Transverse colon (tissue), 4 donors: ENCODE results near the gene DDX17. TPM values are rescaled to one million over a fixed set of nuclear protein-coding genes. Genes with fewer than 3 reads are reported as not detected.

Experiments
- DNase-seq: peaks from one replicate; pipeline ENCODE4 v3.0.0-alpha.2; 2019
- H3K27ac ChIP-seq, 4 donors: fragments of 200-600 bp; sonication (generic); 2 replicates each; pipeline ENCODE4 v1.5.1; 2016 to 2018; ENCODE audit warnings: inconsistent platforms in 4 of 4
- H3K27me3 ChIP-seq: fragments of 200-600 bp; sonication (generic); 2 replicates; pipeline ENCODE4 v1.5.1; 2017; ENCODE audit warnings: inconsistent platforms
- H3K36me3 ChIP-seq, 4 donors: fragments of 200-600 bp; sonication (generic); 2 replicates each; pipeline ENCODE4 v1.5.1; 2017 to 2019; ENCODE audit warnings: inconsistent platforms in 4 of 4
- H3K4me1 ChIP-seq, 4 donors: fragments of 200-600 bp; sonication (generic); 2 replicates each; pipeline ENCODE4 v1.5.1; 2017 to 2020; ENCODE audit warnings: inconsistent platforms in 4 of 4
- H3K4me3 ChIP-seq, 4 donors: fragments of 200-600 bp; sonication (generic); 1 replicate in 1 of 4; 2 replicates in 3 of 4; pipeline versions ENCODE4 v1.5.1 to v1.6.1; 2017 to 2019; ENCODE audit warnings: inconsistent platforms in 4 of 4
- H3K9me3 ChIP-seq, 2 donors: fragments of 200-600 bp; sonication (generic); 2 replicates each; pipeline ENCODE4 v1.5.1; 2017 to 2019; ENCODE audit warnings: inconsistent platforms in 2 of 2
- CTCF ChIP-seq, 5 experiments: fragments of 200-600 bp in 3 of 5; fragments of 450-650 bp in 2 of 5; sonication (generic) in 3 of 5; IDR thresholded peaks; 1 replicate in 2 of 5; 2 replicates in 3 of 5; pipeline ENCODE4 v1.5.1; 2016 to 2017; ENCODE audit warnings: antibody characterized with exemption in 5 of 5, inconsistent platforms in 3 of 5, mild to moderate bottlenecking in 2 of 5, moderate library complexity in 1 of 5
- EP300 ChIP-seq: sonication (generic); formaldehyde crosslinking; IDR thresholded peaks from one replicate; pipeline ENCODE4 v1.6.1; 2017; ENCODE audit warnings: antibody characterized with exemption, low read depth
- POLR2A ChIP-seq: fragments of 450-650 bp; IDR thresholded peaks from one replicate; pipeline ENCODE4 v1.6.1; 2016; ENCODE audit warnings: antibody characterized with exemption, mild to moderate bottlenecking, moderate library complexity
- POLR2AphosphoS5 ChIP-seq, 3 donors: sonication (generic); formaldehyde crosslinking; IDR thresholded peaks; one replicate each; pipeline ENCODE4 v1.6.1; 2016; ENCODE audit warnings: antibody characterized with exemption in 3 of 3
- WGBS, 2 donors: methylation state at CpG; one replicate each; pipeline ENCODE4 v1.1.5; 2018; ENCODE audit warnings: low coverage in 1 of 2; 5-methylcytosine and 5-hydroxymethylcytosine counted together
- in situ Hi-C, 4 donors: fragments of 200-750 bp; cut with MboI; loops; one replicate each; pipeline versions ENCODE4 v1.15.0 to v1.15.1; 2017; ENCODE audit warnings: low sequenced_read_pairs in 3 of 4, low pct_ligation_motif_present in 1 of 4, low pct_unique_long_range_greater_than_20kb in 1 of 4
- intact Hi-C: fragments of 100-400 bp; cut with DNase I; formaldehyde crosslinking; loops from one replicate; pipeline ENCODE4 v1.15.1; 2023; ENCODE audit warnings: low total_unique reads
- total RNA-seq, 4 donors: library from RNA; depleted of rRNA; stranded (reverse); fragments of >200 nt; gene quantifications; one replicate each; pipeline ENCODE4 v1.1.0, GENCODE V29; 2016

The DDX17 gene
- total RNA-seq, 4 donors from 2014 or later: 506 to 1,034 (median 728) TPM

DNA sequence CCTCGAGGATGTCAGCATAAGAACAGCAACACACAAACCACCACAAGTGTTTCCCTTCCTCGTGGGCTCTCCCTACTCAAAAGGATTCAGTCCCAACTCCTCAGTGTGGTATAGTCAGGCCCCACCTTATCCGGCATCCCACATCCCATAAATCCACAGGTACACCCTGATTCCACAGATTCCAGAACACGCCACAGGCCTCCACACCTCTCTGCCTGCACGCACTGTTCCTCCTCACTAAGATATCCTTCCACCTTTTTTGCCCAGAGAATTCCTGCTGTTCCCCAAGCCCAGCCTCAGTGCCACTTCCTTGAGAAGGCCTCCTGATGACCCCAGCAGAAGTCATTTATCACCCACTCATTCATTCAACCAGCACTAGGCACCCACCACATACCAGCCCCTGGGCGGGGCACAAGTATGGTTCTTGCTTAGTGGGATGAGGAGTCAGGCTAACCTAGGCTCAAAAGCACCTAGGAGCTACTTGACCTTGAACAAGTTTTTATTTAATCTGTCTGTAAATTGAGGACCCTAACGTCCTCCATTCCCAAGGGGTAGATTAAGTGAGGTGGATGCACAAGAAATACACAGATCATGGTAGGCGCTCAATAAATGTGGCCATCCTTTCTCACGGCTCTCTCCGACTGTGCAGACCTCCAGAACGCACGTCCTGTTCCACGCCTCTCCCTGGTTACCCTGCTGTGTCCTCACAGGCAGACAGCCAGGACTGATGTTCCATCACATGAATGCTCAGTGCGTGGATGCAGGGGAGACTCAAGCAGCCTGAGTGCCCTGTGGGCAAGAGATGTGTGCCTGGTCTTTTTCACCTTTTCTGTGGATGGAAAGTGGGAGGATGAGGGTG lies 49.0 kb downstream of the DDX17 start:
- in situ Hi-C loops: no loop called here
- H3K9me3 ChIP-seq: no peaks in the 10 kb centered on the region
- TF ChIP-seq POLR2A: no peak
- TF ChIP-seq POLR2AphosphoS5 (IDR thresholded peaks at IDR 0.05): no peak
- no peak for TF ChIP-seq EP300
- no peak for TF ChIP-seq CTCF (IDR thresholded peaks at IDR 0.05)
- WGBS, 2 donors: 74% methylated on average over 14 of the region's 14 CpGs; no CpG with 5 or more reads in 1 of the 2 donors
- peaks cover 0 to 23% (median 18%) of the 10 kb centered on the region in 4 donors for H3K4me1 ChIP-seq
- peaks cover 95% of the 10 kb centered on the region for H3K27me3 ChIP-seq
- no peak overlapping the region for H3K27ac ChIP-seq
- DNase-seq: no peak
- intact Hi-C loops: no loop called here
- H3K4me3 ChIP-seq: no peak overlapping the region
- H3K36me3 ChIP-seq: no peaks in the 10 kb centered on the region

DNA sequence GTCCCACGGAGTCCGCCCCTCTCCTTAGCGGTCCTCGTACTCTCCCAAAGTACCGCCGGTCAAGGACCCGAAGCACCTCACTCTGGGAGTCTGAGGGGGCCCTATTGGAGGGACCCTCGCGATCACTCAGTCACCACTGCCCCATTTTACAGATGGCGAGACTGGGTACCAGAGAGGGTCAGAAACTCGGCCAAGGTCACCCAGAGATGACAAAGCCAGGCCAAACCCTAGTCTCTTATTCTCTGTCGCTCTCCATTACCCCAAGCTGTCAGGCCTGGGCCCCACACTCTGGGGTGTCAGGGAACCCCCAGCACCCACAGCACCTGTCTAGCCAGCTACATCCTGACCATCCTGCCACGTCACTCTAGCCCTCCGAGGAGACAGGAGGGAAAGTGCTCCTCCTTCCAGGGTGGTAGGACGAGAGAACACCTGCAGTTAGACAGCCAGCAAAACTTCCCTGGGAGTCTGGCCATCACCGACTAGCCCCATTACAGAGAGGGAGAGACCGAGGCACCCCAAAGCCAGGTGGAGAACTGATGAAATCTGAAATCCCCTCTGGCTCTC lies 49.8 kb downstream of the DDX17 start:
- TF ChIP-seq EP300 (no peak), POLR2AphosphoS5 (IDR thresholded peaks at IDR 0.05) (no peak), CTCF (IDR thresholded peaks at IDR 0.05) (no peak), POLR2A (no peak)
- H3K4me3 ChIP-seq: no peak overlapping the region
- no peaks in the 10 kb centered on the region for H3K36me3 ChIP-seq
- no peak for DNase-seq
- no peaks in the 10 kb centered on the region for H3K9me3 ChIP-seq
- H3K27me3 ChIP-seq: peaks cover 95% of the 10 kb centered on the region
- no peak overlapping the region for H3K27ac ChIP-seq
- 43 to 64% methylated on average over 4 to 17 of the region's 17 CpGs for WGBS, 2 donors
- peaks cover 0 to 16% (median 14%) of the 10 kb centered on the region in 4 donors for H3K4me1 ChIP-seq
- in situ Hi-C loops: no loop called here
- intact Hi-C loops: no loop called here

DNA sequence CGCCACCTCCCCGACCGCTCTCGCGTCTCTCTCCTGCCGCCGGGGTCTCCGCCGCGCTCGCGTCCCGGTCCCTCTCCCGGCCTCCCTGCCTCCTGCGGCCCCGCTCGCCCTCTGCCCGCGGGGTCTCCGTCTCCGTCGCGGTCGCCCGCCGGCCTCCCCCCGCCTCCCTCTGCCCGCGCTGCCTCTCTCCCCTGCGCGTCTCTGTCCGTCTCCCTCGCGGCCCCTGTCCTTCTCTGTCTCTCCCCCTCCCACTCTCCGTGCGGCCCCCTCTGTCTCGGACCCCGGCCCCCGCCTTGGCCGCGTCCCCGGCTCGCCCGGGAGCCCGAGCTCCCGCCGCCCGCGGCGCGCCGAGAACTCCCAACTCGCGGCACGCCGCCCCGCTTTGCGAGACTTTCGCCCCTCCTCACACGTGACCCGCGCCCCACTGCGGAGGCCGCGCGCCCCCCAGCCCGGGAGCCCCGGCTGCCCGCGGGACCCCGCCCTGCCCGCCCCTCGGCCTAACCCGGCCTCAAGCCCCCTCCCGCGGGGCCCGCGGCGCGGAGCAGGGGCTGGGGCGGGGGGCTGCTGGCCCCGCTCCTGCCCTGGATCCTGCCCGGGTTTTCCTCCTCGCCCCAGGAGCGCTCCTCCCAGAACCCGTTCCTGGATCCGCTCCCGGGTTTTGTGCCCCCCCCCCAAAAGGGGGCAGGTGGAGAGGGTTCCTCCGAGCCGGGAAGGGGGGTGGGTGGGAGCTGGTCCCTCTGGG lies 50.4 kb downstream of the DDX17 start:
- H3K9me3 ChIP-seq: no peaks in the 10 kb centered on the region
- no peak overlapping the region for H3K27ac ChIP-seq
- TF ChIP-seq POLR2A: no peak
- TF ChIP-seq POLR2AphosphoS5 (IDR thresholded peaks at IDR 0.05): no peak
- TF ChIP-seq EP300: no peak
- TF ChIP-seq CTCF (IDR thresholded peaks at IDR 0.05): no peak
- H3K4me3 ChIP-seq: peak overlapping the region in 3 of 4 donors; percentile 30 to 50 (median 30)
- WGBS, 2 donors: 2% methylated on average over 47 of the region's 90 CpGs; no CpG with 5 or more reads in 1 of the 2 donors
- H3K4me1 ChIP-seq: peaks cover 0 to 15% (median 12%) of the 10 kb centered on the region in 4 donors
- intact Hi-C loops (no loop called here), in situ Hi-C loops (no loop called here)
- H3K36me3 ChIP-seq: no peaks in the 10 kb centered on the region
- H3K27me3 ChIP-seq: peaks cover 95% of the 10 kb centered on the region
- DNase-seq: no peak

GRCh38 chr22:38455076-38455529 lies 51.0 kb downstream of the DDX17 start, which contains the start of gene KCNJ4:
Gene KCNJ4 (minus strand): TSS chr22:38455199. CDS start chr22:38428132, 27,067 bp downstream.
- peaks cover 96% of the 10 kb centered on the region for H3K27me3 ChIP-seq
- H3K4me3 ChIP-seq: peak within 1 kb of the TSS in 3 of 4 donors; percentile 30 to 57 (median 30)
- TF ChIP-seq EP300: no peak
- no peak for TF ChIP-seq CTCF (IDR thresholded peaks at IDR 0.05)
- no peak for TF ChIP-seq POLR2A
- TF ChIP-seq POLR2AphosphoS5 (IDR thresholded peaks at IDR 0.05): no peak
- in situ Hi-C loops (no loop called here), intact Hi-C loops (no loop called here)
- H3K9me3 ChIP-seq: no peaks in the 10 kb centered on the region
- H3K36me3 ChIP-seq: no peaks in the 10 kb centered on the region
- 0% methylated on average over 39 of the region's 76 CpGs; no CpG with 5 or more reads in 1 of the 2 donors for WGBS, 2 donors
- DNase-seq: no peak
- H3K4me1 ChIP-seq: peaks cover 0 to 15% (median 12%) of the 10 kb centered on the region in 4 donors
- H3K27ac ChIP-seq: no peak within 1 kb of the TSS
